Measurements from ENCODE around the gene MYCBP2.

- TF ChIP-seq CTCF (IDR thresholded peaks at IDR 0.05): no peak
- TF ChIP-seq POLR2A (IDR thresholded peaks at IDR 0.05): no peak
- TF ChIP-seq POLR2AphosphoS5 (IDR thresholded peaks at IDR 0.05): no peak
These were observed 271.7 kb downstream of the MYCBP2 start for GRCh38 chr13:77055158-77055557.
